HG02943 (cell line): ENCODE results near the gene C12orf76.
"Not testable (repeated sequence)": the region's sequence is repeated elsewhere in the genome, so short reads cannot be mapped to it uniquely, and the experiment has no call there.

Experiments
- ATAC-seq: cut with Tn5 transposase; IDR thresholded peaks from one replicate; pipeline ENCODE4 v1.9.1; 2021; ENCODE audit warnings: mild to moderate bottlenecking, low read depth, moderate library complexity; ENCODE audit not compliant: unreplicated experiment

C12orf76 gene

GRCh38 chr12:110067531-110067930 lies 19.2 kb upstream of the C12orf76 start:
- ATAC-seq: no peak

- ATAC-seq: no peak
Observed at GRCh38 chr12:110065540-110065939, 17.2 kb upstream of the C12orf76 start.

GRCh38 chr12:110062241-110062640 lies 13.9 kb upstream of the C12orf76 start:
- ATAC-seq: no peak

GRCh38 chr12:110059651-110060000 lies 11.3 kb upstream of the C12orf76 start:
- ATAC-seq: no peak

- no peak for ATAC-seq
Observed at GRCh38 chr12:110058875-110059615, 10.7 kb upstream of the C12orf76 start.

- not testable (repeated sequence) for ATAC-seq
Observed at GRCh38 chr12:110056643-110057042, 8.3 kb upstream of the C12orf76 start.

GRCh38 chr12:110055375-110056352 lies 7.3 kb upstream of the C12orf76 start:
- ATAC-seq: not testable (repeated sequence)

- no peak for ATAC-seq
Observed at GRCh38 chr12:110050927-110051326, 2.6 kb upstream of the C12orf76 start.

GRCh38 chr12:110049666-110050065 lies 1.3 kb upstream of the C12orf76 start:
- ATAC-seq: not testable (repeated sequence)

- ATAC-seq: not testable (repeated sequence)
Observed at GRCh38 chr12:110049034-110049433, 712 bp upstream of the C12orf76 start.

- no peak for ATAC-seq
Observed at GRCh38 chr12:110047297-110047940, 903 bp downstream of the C12orf76 start.

GRCh38 chr12:110046451-110047187 lies 1.7 kb downstream of the C12orf76 start:
- no peak for ATAC-seq

- ATAC-seq: no peak
Observed at GRCh38 chr12:110042264-110042663, 6.1 kb downstream of the C12orf76 start.

- ATAC-seq: no peak
Observed at GRCh38 chr12:110039085-110039807, 9.1 kb downstream of the C12orf76 start.

GRCh38 chr12:110038741-110039084 lies 9.6 kb downstream of the C12orf76 start:
- ATAC-seq: no peak

GRCh38 chr12:110037315-110037714 lies 11.0 kb downstream of the C12orf76 start:
- ATAC-seq: no peak

- no peak for ATAC-seq
Observed at GRCh38 chr12:110035534-110036104, 12.7 kb downstream of the C12orf76 start.

- no peak for ATAC-seq
Observed at GRCh38 chr12:110033888-110034287, 14.4 kb downstream of the C12orf76 start.

GRCh38 chr12:110029290-110029815 lies 19.0 kb downstream of the C12orf76 start:
- ATAC-seq: no peak
